Activated CD8-positive, alpha-beta memory T cell treated with anti-CD3 and anti-CD28 coated beads, Interleukin-2, amount 50 U/mL, for 4 hours (primary cell): ENCODE data around the gene PRC1.

Experiments used
- DNase-seq: peaks from one replicate; pipeline ENCODE4 v3.0.0-alpha.2; 2020

Gene PRC1

GRCh38 chr15:90989040-90989768, 5.1 kb downstream of the PRC1 start:
- no peak for DNase-seq

GRCh38 chr15:90988296-90988695, 6.0 kb downstream of the PRC1 start:
- DNase-seq = no peak

GRCh38 chr15:90987561-90988141, 6.7 kb downstream of the PRC1 start:
- DNase-seq = no peak

- no peak for DNase-seq
These were observed 7.4 kb downstream of the PRC1 start for GRCh38 chr15:90986790-90987507.

GRCh38 chr15:90982135-90982534, 12.2 kb downstream of the PRC1 start:
- DNase-seq = no peak

- DNase-seq = no peak
These were observed 12.7 kb downstream of the PRC1 start for GRCh38 chr15:90981681-90982080.

GRCh38 chr15:90979582-90979981, 14.8 kb downstream of the PRC1 start:
- DNase-seq = no peak

- DNase-seq = no peak
These were observed 20.1 kb downstream of the PRC1 start for GRCh38 chr15:90974216-90974615.

GRCh38 chr15:90972133-90972532, 22.2 kb downstream of the PRC1 start:
- no peak for DNase-seq

GRCh38 chr15:90970274-90970673, 24.1 kb downstream of the PRC1 start:
- DNase-seq = no peak

- DNase-seq = no peak
These were observed 25.9 kb downstream of the PRC1 start for GRCh38 chr15:90968434-90968833.

GRCh38 chr15:90967206-90967605, 27.1 kb downstream of the PRC1 start:
- DNase-seq = no peak

- no peak for DNase-seq
These were observed 28.1 kb downstream of the PRC1 start for GRCh38 chr15:90966262-90966661.

GRCh38 chr15:90962021-90962420, 32.3 kb downstream of the PRC1 start:
- no peak for DNase-seq

- DNase-seq = no peak
These were observed 33.8 kb downstream of the PRC1 start for GRCh38 chr15:90960298-90961091.

- DNase-seq = no peak
These were observed 34.4 kb downstream of the PRC1 start for GRCh38 chr15:90959894-90960293.

- DNase-seq = no peak
These were observed 35.2 kb downstream of the PRC1 start for GRCh38 chr15:90959028-90959595.

GRCh38 chr15:90957791-90958190, 36.5 kb downstream of the PRC1 start:
- no peak for DNase-seq

- no peak for DNase-seq
These were observed 37.1 kb downstream of the PRC1 start for GRCh38 chr15:90957031-90957790.

- peak; percentile 71 for DNase-seq
These were observed 37.9 kb downstream of the PRC1 start for GRCh38 chr15:90956274-90957030.

GRCh38 chr15:90955624-90956273, 38.6 kb downstream of the PRC1 start:
- no peak for DNase-seq
